Panc1 (cell line): ENCODE measurements around the gene WNT7A. TPM values are rescaled to one million over a fixed set of nuclear protein-coding genes. Genes with fewer than 3 reads are reported as not detected.

ENCODE experiments used
- ATAC-seq: fragments of 200-7000 bp; cut with Tn5 transposase; 2 replicates; pipeline ENCODE4 v1.9.1; 2020; ENCODE audit warnings: mild to moderate bottlenecking, moderate library complexity
- BruUV-seq: library from RNA; stranded (reverse); fragments of 400-500 nt; replicated peaks from 2 replicates; lab custom pipeline; 2021; lab: Mats Ljungman, UMichigan
- CTCF ChIA-PET: fragments of 300-600 bp; sonication (Branson Sonifier 250); formaldehyde crosslinking; loops from one replicate; lab custom pipeline; 2022; ENCODE audit warnings: antibody characterized with exemption; lab: Charles Lee
- POLR2A ChIA-PET: fragments of 300-600 bp; sonication (Branson Sonifier 250); formaldehyde crosslinking; loops from one replicate; lab custom pipeline; 2022; ENCODE audit warnings: antibody characterized with exemption; lab: Charles Lee
- DNase-seq: peaks from one replicate; pipeline ENCODE4 v3.0.0-alpha.2; 2010; ENCODE audit warnings: low read depth, low spot score
- H3K27ac ChIP-seq: 2 replicates; pipeline ENCODE4 v1.5.1; 2011; ENCODE audit warnings: mild to moderate bottlenecking, low read length, inconsistent platforms
- H3K27me3 ChIP-seq: fragments of 200-500 bp; sonication (Bioruptor generic); 2 replicates; pipeline ENCODE4 v1.6.0; 2014; ENCODE audit warnings: low read length, inconsistent platforms; ENCODE audit not compliant: control insufficient read depth, insufficient read depth
- H3K36me3 ChIP-seq: fragments of 200-500 bp; sonication (Bioruptor generic); 2 replicates; pipeline ENCODE4 v1.5.1; 2014; ENCODE audit warnings: inconsistent platforms, mild to moderate bottlenecking, low read length, moderate library complexity; ENCODE audit not compliant: control insufficient read depth, insufficient read depth
- H3K4me1 ChIP-seq: 2 replicates; pipeline ENCODE4 v1.5.1; 2011; ENCODE audit warnings: inconsistent platforms, mild to moderate bottlenecking, low read length, moderate library complexity; ENCODE audit not compliant: control insufficient read depth, insufficient read depth
- H3K4me3 ChIP-seq, 2 experiments: 2 replicates each; pipeline ENCODE4 v1.5.1; 2011 to 2012; ENCODE audit warnings: low read depth in 2 of 2, low read length in 2 of 2, mild to moderate bottlenecking in 2 of 2, inconsistent platforms in 1 of 2, moderate library complexity in 1 of 2
- H3K9me3 ChIP-seq: fragments of 200-500 bp; sonication (Bioruptor generic); 2 replicates; pipeline ENCODE4 v1.5.1; 2014; ENCODE audit warnings: low read depth, mild to moderate bottlenecking, inconsistent platforms, low read length, moderate library complexity; ENCODE audit not compliant: control insufficient read depth, insufficient read depth
- CTCF ChIP-seq: fragments of 450-650 bp; IDR thresholded peaks from 2 replicates; pipeline ENCODE4 v1.5.1; 2017; ENCODE audit warnings: mild to moderate bottlenecking
- POLR2AphosphoS5 ChIP-seq: IDR thresholded peaks from 2 replicates; pipeline ENCODE4 v1.6.1; 2012; ENCODE audit warnings: mild to moderate bottlenecking, low read depth, low read length, moderate library complexity
- REST ChIP-seq, 2 experiments: IDR thresholded peaks; 2 replicates each; pipeline ENCODE4 v1.6.1; 2011 to 2012; ENCODE audit warnings: low read depth in 2 of 2, control low read depth in 1 of 2, low read length in 1 of 2, mild to moderate bottlenecking in 1 of 2, moderate library complexity in 1 of 2; ENCODE audit not compliant: insufficient read depth in 1 of 2
- SIN3A ChIP-seq: IDR thresholded peaks from 2 replicates; pipeline ENCODE4 v1.6.1; 2012; ENCODE audit warnings: low read depth, mild to moderate bottlenecking, low read length, moderate library complexity, borderline replicate concordance; ENCODE audit not compliant: insufficient read depth
- TCF7L2 ChIP-seq: IDR thresholded peaks from 2 replicates; pipeline ENCODE4 v1.6.1; 2011; ENCODE audit warnings: mild to moderate bottlenecking, low read depth, low read length, inconsistent platforms
- in situ Hi-C: cut with HindIII; loops from 2 replicates; pipeline ENCODE4 v1.10.0; 2016; ENCODE audit warnings: low sequenced_read_pairs, low pct_unique_long_range_greater_than_20kb
- intact Hi-C: fragments of 100-400 bp; cut with micrococcal nuclease; formaldehyde crosslinking; loops from one replicate; pipeline ENCODE4 v1.10.0; 2022; ENCODE audit not compliant: unreplicated experiment
- total RNA-seq: library from RNA; stranded (reverse); gene quantifications from one replicate; pipeline ENCODE4 v1.2.1, GENCODE V29; 2021; ENCODE audit not compliant: unreplicated experiment

Gene WNT7A
- total RNA-seq, 1 experiment from 2014 or later: not detected

GRCh38 chr3:13853978-13854296 lies 25.9 kb downstream of the WNT7A start:
- H3K4me3 ChIP-seq: no peak overlapping the region
- intact Hi-C loops: no loop called here
- BruUV-seq: no TSS peak
- H3K36me3 ChIP-seq: no peaks in the 10 kb centered on the region
- H3K4me1 ChIP-seq: no peaks in the 10 kb centered on the region
- H3K9me3 ChIP-seq: no peaks in the 10 kb centered on the region
- POLR2A ChIA-PET: no interaction called here
- H3K27ac ChIP-seq: no peak overlapping the region
- H3K27me3 ChIP-seq: no peaks in the 10 kb centered on the region; the same call in 1 of the 2 replicates
- CTCF ChIA-PET: interaction anchor here (0.6 kb wide), 1 partner anchor 352 kb away, joined by 5 read pairs; no protein-coding TSS in a partner anchor
- in situ Hi-C loops: no loop called here
- DNase-seq: peak; percentile 10
- TF ChIP-seq SIN3A (no peak), TCF7L2 (no peak), CTCF (no peak), REST (IDR thresholded peaks at IDR 0.05; ENCODE audit: insufficient read depth in 1 of 2, low read depth in 2 of 2, low read length in 1 of 2) (no peak), POLR2AphosphoS5 (no peak)
- 0 out of 2 replicates have a peak, but pooled peaks have one; percentile 47 for ATAC-seq

DNA sequence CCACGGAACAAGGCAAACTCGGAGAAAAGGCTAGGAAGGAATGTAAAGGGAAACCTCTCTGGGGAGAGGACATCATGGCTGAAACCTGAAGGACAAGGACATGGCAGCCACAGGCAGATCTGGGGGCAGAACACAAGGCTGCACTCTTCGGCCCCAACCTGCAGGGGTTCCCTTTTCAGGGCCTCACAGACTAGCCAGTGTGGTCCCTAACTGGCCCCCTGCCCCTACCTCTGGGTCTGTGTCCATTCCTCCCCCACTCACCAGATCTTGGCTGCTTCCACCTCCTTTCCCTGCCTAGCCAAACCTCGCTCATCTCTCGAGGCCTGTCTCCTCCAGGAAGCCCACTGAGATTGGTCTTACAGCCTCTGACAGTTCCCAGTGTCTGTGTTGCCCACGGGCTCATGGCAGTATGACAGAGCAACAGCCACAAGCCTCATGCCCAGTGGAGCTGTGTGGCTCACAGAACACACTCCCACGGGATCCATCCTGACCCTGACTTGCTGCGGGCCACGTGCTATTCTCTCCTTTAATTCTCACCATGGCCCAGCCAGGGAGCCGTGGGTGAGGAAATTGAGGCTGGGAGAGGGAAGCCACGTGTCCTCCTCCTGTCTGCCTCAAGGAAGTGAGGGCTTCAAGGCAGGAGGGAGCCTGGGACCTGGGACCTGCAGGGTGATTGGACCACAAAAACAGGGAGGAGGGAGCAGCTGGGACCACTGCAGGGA lies 26.5 kb downstream of the WNT7A start:
- TF ChIP-seq TCF7L2: no peak
- no peak for TF ChIP-seq REST (IDR thresholded peaks at IDR 0.05; ENCODE audit: insufficient read depth in 1 of 2, low read depth in 2 of 2, low read length in 1 of 2)
- TF ChIP-seq SIN3A: no peak
- TF ChIP-seq POLR2AphosphoS5: no peak
- TF ChIP-seq CTCF: no peak
- in situ Hi-C loops: no loop called here
- no peaks in the 10 kb centered on the region for H3K9me3 ChIP-seq
- BruUV-seq: no TSS peak
- H3K27ac ChIP-seq: no peak overlapping the region
- CTCF ChIA-PET: no interaction called here
- H3K4me3 ChIP-seq: no peak overlapping the region
- no peaks in the 10 kb centered on the region for H3K4me1 ChIP-seq
- POLR2A ChIA-PET: no interaction called here
- no peak for DNase-seq
- no peaks in the 10 kb centered on the region for H3K36me3 ChIP-seq
- intact Hi-C loops: no loop called here
- no peaks in the 10 kb centered on the region for H3K27me3 ChIP-seq
- no peak for ATAC-seq
